KMS-11 (cell line): Measurements from ENCODE around the gene ST7L.

Experiments
- H2AFZ ChIP-seq: fragments of 200-600 bp; sonication (generic); 2 replicates; pipeline ENCODE4 v1.6.1; 2016; ENCODE audit warnings: antibody characterized with exemption, mixed run types, low read depth
- H3K27ac ChIP-seq: fragments of 200-600 bp; sonication (generic); 2 replicates; pipeline ENCODE4 v1.6.1; 2016; ENCODE audit warnings: mild to moderate bottlenecking, mixed run types
- H3K27me3 ChIP-seq: fragments of 200-600 bp; sonication (generic); 2 replicates; pipeline ENCODE4 v1.6.1; 2017; ENCODE audit warnings: mild to moderate bottlenecking, low read depth, mixed run types, moderate library complexity; ENCODE audit not compliant: insufficient read depth
- H3K36me3 ChIP-seq: fragments of 200-600 bp; sonication (generic); 2 replicates; pipeline ENCODE4 v1.6.1; 2017; ENCODE audit warnings: mild to moderate bottlenecking, mixed run types; ENCODE audit not compliant: insufficient read depth
- H3K4me1 ChIP-seq: fragments of 200-600 bp; sonication (generic); 2 replicates; pipeline ENCODE4 v1.6.1; 2016; ENCODE audit warnings: mild to moderate bottlenecking, low read depth, mixed run types; ENCODE audit not compliant: poor library complexity, severe bottlenecking
- H3K4me2 ChIP-seq: fragments of 200-600 bp; sonication (generic); 2 replicates; pipeline ENCODE4 v1.7.0; 2016; ENCODE audit warnings: mild to moderate bottlenecking, mixed run types
- H3K4me3 ChIP-seq: fragments of 200-600 bp; sonication (generic); IDR thresholded peaks from 2 replicates; pipeline ENCODE4 v1.6.1; 2017; ENCODE audit warnings: low read depth, low read length, mixed read lengths; ENCODE audit not compliant: insufficient read depth
- H3K79me2 ChIP-seq: fragments of 200-600 bp; sonication (generic); 2 replicates; pipeline ENCODE4 v1.6.1; 2016; ENCODE audit warnings: low read depth, mixed run types; ENCODE audit not compliant: insufficient read depth
- H3K9ac ChIP-seq: fragments of 200-600 bp; sonication (generic); 2 replicates; pipeline ENCODE4 v1.6.1; 2016; ENCODE audit warnings: mild to moderate bottlenecking, mixed run types
- H4K20me1 ChIP-seq: fragments of 200-600 bp; sonication (generic); 2 replicates; pipeline ENCODE4 v1.6.1; 2016; ENCODE audit warnings: mild to moderate bottlenecking, mixed run types; ENCODE audit not compliant: insufficient read depth
- CTCF ChIP-seq: fragments of 200-600 bp; sonication (generic); conservative IDR thresholded peaks from 2 replicates; pipeline ENCODE4 v1.6.1; 2017; ENCODE audit warnings: low read depth, mild to moderate bottlenecking, antibody characterized with exemption, low read length, moderate library complexity, mixed read lengths

The ST7L gene

GRCh38 chr1:112554411-112554810 lies 64.5 kb downstream of the ST7L start:
- Histone ChIP-seq H4K20me1 (no peaks in the 10 kb centered on the region), H2AFZ (no peak overlapping the region), H3K79me2 (no peaks in the 10 kb centered on the region), H3K4me1 (peaks cover 8% of the 10 kb centered on the region), H3K9ac (no peak overlapping the region), H3K27me3 (no peaks in the 10 kb centered on the region), H3K4me2 (no peak overlapping the region), H3K4me3 (no peak overlapping the region), H3K36me3 (no peaks in the 10 kb centered on the region), H3K27ac (no peak overlapping the region)
- no peak for TF ChIP-seq CTCF

- no peak overlapping the region for H3K4me2 ChIP-seq
- H3K27me3 ChIP-seq = no peaks in the 10 kb centered on the region
- H2AFZ ChIP-seq = no peak overlapping the region
- H3K27ac ChIP-seq = no peak overlapping the region
- no peaks in the 10 kb centered on the region for H4K20me1 ChIP-seq
- no peaks in the 10 kb centered on the region for H3K79me2 ChIP-seq
- H3K9ac ChIP-seq = no peak overlapping the region
- H3K36me3 ChIP-seq = no peaks in the 10 kb centered on the region
- no peaks in the 10 kb centered on the region for H3K4me1 ChIP-seq
- TF ChIP-seq CTCF = no peak
- H3K4me3 ChIP-seq = no peak overlapping the region
Measured at GRCh38 chr1:112549590-112549989, 69.4 kb downstream of the ST7L start.

- Histone ChIP-seq H3K4me1 (no peaks in the 10 kb centered on the region), H3K9ac (no peak overlapping the region), H3K79me2 (no peaks in the 10 kb centered on the region), H3K27ac (no peak overlapping the region), H4K20me1 (no peaks in the 10 kb centered on the region), H3K27me3 (no peaks in the 10 kb centered on the region), H2AFZ (no peak overlapping the region), H3K4me3 (no peak overlapping the region), H3K4me2 (no peak overlapping the region), H3K36me3 (no peaks in the 10 kb centered on the region)
- TF ChIP-seq CTCF = no peak
Measured at GRCh38 chr1:112548547-112548946, 70.4 kb downstream of the ST7L start.

GRCh38 chr1:112546076-112546475 lies 72.9 kb downstream of the ST7L start:
- Histone ChIP-seq H3K27ac (no peak overlapping the region), H2AFZ (no peak overlapping the region)

More at GRCh38 chr1:112546076-112546475, 72.9 kb downstream of the ST7L start:
- no peaks in the 10 kb centered on the region for H3K79me2 ChIP-seq
- no peak overlapping the region for H3K4me3 ChIP-seq
- no peaks in the 10 kb centered on the region for H3K27me3 ChIP-seq
- TF ChIP-seq CTCF = no peak
- H4K20me1 ChIP-seq = no peaks in the 10 kb centered on the region
- H3K4me1 ChIP-seq = no peaks in the 10 kb centered on the region
- H3K9ac ChIP-seq = no peak overlapping the region
- H3K36me3 ChIP-seq = no peaks in the 10 kb centered on the region
- H3K4me2 ChIP-seq = no peak overlapping the region
